Endodermal cell (in vitro differentiated cells): Measurements from ENCODE around the gene MRE11. TPM values are rescaled to one million over a fixed set of nuclear protein-coding genes. Genes with fewer than 3 reads are reported as not detected.

ENCODE experiments used
- DNase-seq: peaks from one replicate; pipeline ENCODE4 v3.0.0-alpha.2; 2017
- H3K27ac ChIP-seq: 2 replicates; pipeline ENCODE4 v1.5.1; 2013; ENCODE audit warnings: mild to moderate bottlenecking, low read depth, low read length, moderate library complexity
- H3K27me3 ChIP-seq: 2 replicates; pipeline ENCODE4 v1.6.1; 2013; ENCODE audit warnings: mild to moderate bottlenecking, low read length, moderate library complexity; ENCODE audit not compliant: insufficient read depth, control insufficient read depth, poor library complexity, severe bottlenecking
- H3K36me3 ChIP-seq: 2 replicates; pipeline ENCODE4 v1.7.0; 2013; ENCODE audit warnings: mild to moderate bottlenecking, low read length, moderate library complexity; ENCODE audit not compliant: control insufficient read depth, insufficient read depth
- H3K4me1 ChIP-seq: one replicate; pipeline ENCODE4 v1.7.0; 2013; ENCODE audit warnings: low read length; ENCODE audit not compliant: control insufficient read depth, insufficient read depth
- H3K4me3 ChIP-seq: 2 replicates; pipeline ENCODE4 v1.5.1; 2013; ENCODE audit warnings: mild to moderate bottlenecking, low read length, moderate library complexity
- H3K9ac ChIP-seq: 2 replicates; pipeline ENCODE4 v1.6.1; 2013; ENCODE audit warnings: mild to moderate bottlenecking, low read length, moderate library complexity; ENCODE audit not compliant: poor library complexity, severe bottlenecking; ENCODE audit errors: extremely low read depth
- H3K9me3 ChIP-seq: 2 replicates; pipeline ENCODE4 v1.6.1; 2013; ENCODE audit warnings: mild to moderate bottlenecking, low read length, moderate library complexity; ENCODE audit not compliant: control insufficient read depth
- H3K27ac Mint-ChIP-seq: 2 replicates; pipeline ENCODE4 v1.8.0; 2020; ENCODE audit warnings: mixed read lengths
- H3K27me3 Mint-ChIP-seq: 2 replicates; pipeline ENCODE4 v1.8.0; 2021; ENCODE audit warnings: mild to moderate bottlenecking, mixed read lengths; ENCODE audit not compliant: insufficient read depth
- H3K36me3 Mint-ChIP-seq: 2 replicates; pipeline ENCODE4 v1.8.0; 2020; ENCODE audit warnings: low read depth, mixed read lengths
- H3K4me1 Mint-ChIP-seq: 2 replicates; pipeline ENCODE4 v1.8.0; 2020; ENCODE audit warnings: mixed read lengths
- H3K4me3 Mint-ChIP-seq: 2 replicates; pipeline ENCODE4 v1.8.0; 2020; ENCODE audit warnings: mild to moderate bottlenecking, moderate library complexity, mixed read lengths
- H3K9me3 Mint-ChIP-seq: 2 replicates; pipeline ENCODE4 v1.8.0; 2020; ENCODE audit warnings: mild to moderate bottlenecking, mixed read lengths
- WGBS, 2 experiments: methylation state at CpG; one replicate each; pipeline versions ENCODE4 v1.1.5 to v1.1.7; 2013; ENCODE audit warnings: missing lambda C conversion rate in 2 of 2, mixed read lengths in 1 of 2; ENCODE audit not compliant: insufficient coverage in 1 of 2, insufficient read length in 1 of 2; 5-methylcytosine and 5-hydroxymethylcytosine counted together
- total RNA-seq, 2 donors: library from RNA; stranded (reverse); fragmentation: NEBNext Ultra II Directional in 1 of 2; extraction: Animal tissue kit (Norgen Biotek cat#: 25700) in 1 of 2; gene quantifications; 2 replicates in 1 of 2; 3 replicates in 1 of 2; pipeline ENCODE4 v1.2.1, GENCODE V29; 2021
- TF ChIP-seq, protein P1 (sequence below): fragments of 200-600 bp; sonication (generic); conservative IDR thresholded peaks from 2 replicates; pipeline ENCODE4 v1.5.0; 2021; ENCODE audit warnings: antibody characterized with exemption, mild to moderate bottlenecking

Gene MRE11
- total RNA-seq, 2 donors from 2014 or later: 38.1 to 43.5 TPM

DNA sequence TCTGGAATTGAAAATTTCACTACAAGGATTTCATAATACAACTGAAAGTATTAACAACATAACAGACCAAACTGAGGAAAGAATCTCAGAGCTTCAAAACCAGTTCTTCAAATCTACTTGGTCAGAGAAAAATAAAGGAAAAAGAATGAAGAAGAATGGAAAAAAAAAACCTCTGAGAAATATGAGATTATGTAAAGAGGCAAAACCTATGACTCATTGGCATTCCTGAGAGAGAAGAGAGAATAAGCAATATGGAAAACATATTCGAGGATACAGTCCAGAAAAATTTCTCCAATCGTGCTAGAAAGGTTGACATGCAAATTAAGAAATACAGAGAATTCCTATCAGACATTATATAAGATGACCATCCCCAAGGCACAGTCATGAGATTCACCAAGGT lies 69.0 kb downstream of the MRE11 start:
- no peaks in the 10 kb centered on the region for H3K27me3 Mint-ChIP-seq
- H3K36me3 ChIP-seq: peaks cover 41% of the 10 kb centered on the region
- H3K4me1 Mint-ChIP-seq: no peaks in the 10 kb centered on the region
- peaks cover 53% of the 10 kb centered on the region for H3K36me3 Mint-ChIP-seq
- no peaks in the 10 kb centered on the region for H3K4me1 ChIP-seq
- no peaks in the 10 kb centered on the region for H3K27me3 ChIP-seq
- no peak overlapping the region for H3K27ac ChIP-seq
- TF ChIP-seq, protein P1, sequence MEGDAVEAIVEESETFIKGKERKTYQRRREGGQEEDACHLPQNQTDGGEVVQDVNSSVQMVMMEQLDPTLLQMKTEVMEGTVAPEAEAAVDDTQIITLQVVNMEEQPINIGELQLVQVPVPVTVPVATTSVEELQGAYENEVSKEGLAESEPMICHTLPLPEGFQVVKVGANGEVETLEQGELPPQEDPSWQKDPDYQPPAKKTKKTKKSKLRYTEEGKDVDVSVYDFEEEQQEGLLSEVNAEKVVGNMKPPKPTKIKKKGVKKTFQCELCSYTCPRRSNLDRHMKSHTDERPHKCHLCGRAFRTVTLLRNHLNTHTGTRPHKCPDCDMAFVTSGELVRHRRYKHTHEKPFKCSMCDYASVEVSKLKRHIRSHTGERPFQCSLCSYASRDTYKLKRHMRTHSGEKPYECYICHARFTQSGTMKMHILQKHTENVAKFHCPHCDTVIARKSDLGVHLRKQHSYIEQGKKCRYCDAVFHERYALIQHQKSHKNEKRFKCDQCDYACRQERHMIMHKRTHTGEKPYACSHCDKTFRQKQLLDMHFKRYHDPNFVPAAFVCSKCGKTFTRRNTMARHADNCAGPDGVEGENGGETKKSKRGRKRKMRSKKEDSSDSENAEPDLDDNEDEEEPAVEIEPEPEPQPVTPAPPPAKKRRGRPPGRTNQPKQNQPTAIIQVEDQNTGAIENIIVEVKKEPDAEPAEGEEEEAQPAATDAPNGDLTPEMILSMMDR: no peak
- 94 to 100% methylated on average over 2 of the region's 2 CpGs for WGBS, 2 experiments
- peaks cover 17% of the 10 kb centered on the region for H3K9me3 ChIP-seq
- H3K4me3 Mint-ChIP-seq: no peak overlapping the region
- H3K9ac ChIP-seq: no peak overlapping the region
- no peak overlapping the region for H3K27ac Mint-ChIP-seq
- peaks cover 9% of the 10 kb centered on the region for H3K9me3 Mint-ChIP-seq
- H3K4me3 ChIP-seq: no peak overlapping the region
- DNase-seq: no peak

DNA sequence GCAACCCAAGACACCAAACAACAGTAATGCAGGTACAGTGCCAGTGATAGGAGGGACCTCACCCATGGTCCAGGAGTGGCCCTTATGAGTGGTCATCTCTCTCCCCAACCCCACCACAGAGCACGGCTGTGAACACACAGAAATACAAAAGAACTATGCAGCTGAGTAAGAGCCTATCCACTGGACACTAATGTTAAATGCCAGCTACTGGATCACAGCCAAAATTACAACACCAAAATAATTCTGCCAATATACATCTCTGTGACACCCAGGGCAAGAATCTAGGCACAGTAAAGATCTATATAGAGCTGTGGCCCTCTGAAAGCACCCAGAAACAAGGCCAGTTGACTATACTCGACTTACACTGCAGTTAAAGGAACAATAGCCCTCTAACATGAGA lies 69.6 kb downstream of the MRE11 start:
- H3K4me3 ChIP-seq: no peak overlapping the region
- no peak overlapping the region for H3K27ac ChIP-seq
- TF ChIP-seq, protein P1: no peak
- no peaks in the 10 kb centered on the region for H3K4me1 Mint-ChIP-seq
- peaks cover 46% of the 10 kb centered on the region for H3K36me3 Mint-ChIP-seq
- peaks cover 9% of the 10 kb centered on the region for H3K9me3 Mint-ChIP-seq
- H3K4me1 ChIP-seq: no peaks in the 10 kb centered on the region
- H3K27ac Mint-ChIP-seq: no peak overlapping the region
- no peak for DNase-seq
- H3K4me3 Mint-ChIP-seq: no peak overlapping the region
- 61 to 92% methylated on average over 2 of the region's 2 CpGs for WGBS, 2 experiments
- H3K9me3 ChIP-seq: peaks cover 12% of the 10 kb centered on the region
- H3K9ac ChIP-seq: no peak overlapping the region
- no peaks in the 10 kb centered on the region for H3K27me3 Mint-ChIP-seq
- no peaks in the 10 kb centered on the region for H3K27me3 ChIP-seq
- H3K36me3 ChIP-seq: peaks cover 35% of the 10 kb centered on the region

DNA sequence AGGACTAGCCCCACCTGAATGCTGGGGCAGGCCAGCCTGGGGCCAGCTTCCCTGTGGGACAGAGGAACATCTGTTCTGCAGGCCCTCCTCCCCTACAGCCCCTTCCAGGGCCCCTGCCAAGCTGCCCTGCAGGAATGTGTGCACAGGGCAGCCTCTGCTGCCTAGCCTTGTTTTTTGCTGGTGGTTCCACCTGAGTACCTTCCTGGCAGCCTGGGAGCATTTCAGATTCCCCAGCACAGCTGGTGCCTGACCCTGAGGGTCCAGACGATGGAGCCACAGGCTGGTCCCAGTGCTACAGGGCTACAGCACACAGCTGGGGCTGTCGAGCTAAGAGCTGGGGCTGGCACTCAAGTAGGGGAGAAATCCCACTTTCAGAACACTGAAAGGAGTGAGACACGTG lies 70.1 kb downstream of the MRE11 start:
- H3K4me3 Mint-ChIP-seq: no peak overlapping the region
- no peaks in the 10 kb centered on the region for H3K27me3 Mint-ChIP-seq
- H3K9me3 Mint-ChIP-seq: peaks cover 6% of the 10 kb centered on the region
- no peak overlapping the region for H3K27ac ChIP-seq
- H3K27ac Mint-ChIP-seq: no peak overlapping the region
- no peaks in the 10 kb centered on the region for H3K4me1 Mint-ChIP-seq
- no peaks in the 10 kb centered on the region for H3K4me1 ChIP-seq
- no peak overlapping the region for H3K9ac ChIP-seq
- H3K36me3 Mint-ChIP-seq: peaks cover 41% of the 10 kb centered on the region
- peaks cover 30% of the 10 kb centered on the region for H3K36me3 ChIP-seq
- TF ChIP-seq, protein P1: no peak
- H3K27me3 ChIP-seq: no peaks in the 10 kb centered on the region
- no peak for DNase-seq
- WGBS, 2 experiments: 83 to 94% methylated on average over 2 to 3 of the region's 3 CpGs
- H3K4me3 ChIP-seq: no peak overlapping the region
- peaks cover 7% of the 10 kb centered on the region for H3K9me3 ChIP-seq
